ENCODE measurements around the gene CA12. TPM values are rescaled to one million over a fixed set of nuclear protein-coding genes. Genes with fewer than 3 reads are reported as not detected.

CA12 gene
- total and polyA plus RNA-seq, 9 donors, result 0.16 to 10.5 (median 3.5) TPM; not detected in 1

DNA sequence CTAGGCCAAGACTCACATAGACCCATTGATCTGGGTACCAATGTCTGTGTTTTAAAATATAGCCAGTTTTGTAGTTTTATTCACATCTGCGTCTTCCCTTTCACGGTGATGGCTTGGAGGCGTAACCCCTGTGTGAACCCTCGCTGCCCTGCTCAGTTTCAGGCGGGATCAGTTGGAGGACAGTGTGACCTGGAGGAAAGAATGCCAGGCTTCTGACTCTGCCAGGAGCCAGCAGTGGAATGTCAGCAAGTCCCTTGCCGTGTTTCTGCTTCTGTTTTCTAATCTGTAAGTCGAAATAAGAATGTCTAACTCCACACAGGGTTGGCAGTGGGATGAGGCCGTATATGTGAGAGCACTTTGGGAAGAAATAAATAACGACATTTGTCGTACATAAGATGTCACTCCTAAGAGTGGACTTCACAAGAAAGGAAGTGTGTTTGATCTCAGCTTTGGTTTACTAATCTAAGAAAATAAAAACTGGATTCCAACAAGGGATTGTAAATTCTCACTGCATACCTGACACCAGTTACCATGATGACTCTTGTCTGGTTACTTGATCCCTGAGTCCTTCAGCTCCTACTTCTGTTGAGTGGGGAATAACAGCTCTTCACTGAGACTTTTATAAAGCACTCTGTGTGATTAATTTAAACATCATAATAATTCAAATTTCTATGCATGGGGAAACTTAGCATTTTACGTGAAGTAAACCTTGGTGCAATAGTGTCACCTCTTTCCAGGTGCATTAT lies 6.3 kb upstream of the CA12 start:
- no peak overlapping the region for H3K4me3 ChIP-seq
- TF ChIP-seq EP300 (IDR thresholded peaks at IDR 0.05) (no peak), POLR2A (IDR thresholded peaks at IDR 0.05) (no peak)
- TF ChIP-seq, protein P1, sequence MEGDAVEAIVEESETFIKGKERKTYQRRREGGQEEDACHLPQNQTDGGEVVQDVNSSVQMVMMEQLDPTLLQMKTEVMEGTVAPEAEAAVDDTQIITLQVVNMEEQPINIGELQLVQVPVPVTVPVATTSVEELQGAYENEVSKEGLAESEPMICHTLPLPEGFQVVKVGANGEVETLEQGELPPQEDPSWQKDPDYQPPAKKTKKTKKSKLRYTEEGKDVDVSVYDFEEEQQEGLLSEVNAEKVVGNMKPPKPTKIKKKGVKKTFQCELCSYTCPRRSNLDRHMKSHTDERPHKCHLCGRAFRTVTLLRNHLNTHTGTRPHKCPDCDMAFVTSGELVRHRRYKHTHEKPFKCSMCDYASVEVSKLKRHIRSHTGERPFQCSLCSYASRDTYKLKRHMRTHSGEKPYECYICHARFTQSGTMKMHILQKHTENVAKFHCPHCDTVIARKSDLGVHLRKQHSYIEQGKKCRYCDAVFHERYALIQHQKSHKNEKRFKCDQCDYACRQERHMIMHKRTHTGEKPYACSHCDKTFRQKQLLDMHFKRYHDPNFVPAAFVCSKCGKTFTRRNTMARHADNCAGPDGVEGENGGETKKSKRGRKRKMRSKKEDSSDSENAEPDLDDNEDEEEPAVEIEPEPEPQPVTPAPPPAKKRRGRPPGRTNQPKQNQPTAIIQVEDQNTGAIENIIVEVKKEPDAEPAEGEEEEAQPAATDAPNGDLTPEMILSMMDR (IDR thresholded peaks at IDR 0.05), result no peak
- peak in 1 of 5 donors; percentile 51 for DNase-seq
- H3K27me3 ChIP-seq, result no peaks in the 10 kb centered on the region
- 32 to 40% (median 36%) methylated on average over 11 of the region's 11 CpGs for WGBS, 3 donors
- H3K4me1 ChIP-seq (ENCODE audit: insufficient read depth), result peaks cover 11% of the 10 kb centered on the region
- H3K36me3 ChIP-seq, result no peaks in the 10 kb centered on the region
- H3K9me3 ChIP-seq, result no peaks in the 10 kb centered on the region
- H3K27ac ChIP-seq, result no peak overlapping the region
- intact Hi-C loops (cut with DNase I), result loop anchor here in 1 of 4 donors (10.0 kb wide), 1 partner anchor 93 kb away; no protein-coding TSS in a partner anchor

DNA sequence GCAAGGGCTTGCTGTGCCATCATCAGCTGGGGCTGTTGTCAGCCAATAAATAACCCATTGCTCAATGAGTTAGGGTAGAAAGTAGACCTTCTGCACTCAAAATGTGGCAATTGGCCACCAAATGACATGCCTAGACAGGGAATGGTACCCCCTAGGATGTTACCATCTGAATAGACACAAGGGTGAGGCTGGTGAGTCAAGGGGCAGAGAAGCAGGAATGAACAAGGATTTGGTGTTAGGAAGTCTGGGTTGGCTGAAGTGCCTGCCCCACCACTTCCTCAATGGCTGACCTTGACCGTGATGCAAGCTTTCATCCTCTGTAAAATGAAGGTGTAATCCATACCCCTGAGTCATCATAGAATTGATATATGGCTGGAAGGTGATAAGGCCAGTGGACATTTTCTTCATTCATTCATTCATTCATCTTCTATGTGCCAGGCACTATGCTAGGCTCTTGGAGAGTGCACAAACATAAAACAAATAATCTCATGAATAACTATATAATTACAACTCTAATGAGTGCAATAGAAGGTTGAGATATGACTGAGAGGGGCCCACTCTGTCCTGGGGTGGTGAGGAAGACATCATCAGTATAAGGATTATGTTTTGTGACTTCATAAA lies 4.4 kb upstream of the CA12 start:
- TF ChIP-seq EP300 (IDR thresholded peaks at IDR 0.05) (no peak), POLR2A (IDR thresholded peaks at IDR 0.05) (no peak)
- TF ChIP-seq, protein P1 (IDR thresholded peaks at IDR 0.05), result no peak
- no peaks in the 10 kb centered on the region for H3K27me3 ChIP-seq
- DNase-seq, result no peak
- H3K36me3 ChIP-seq, result no peaks in the 10 kb centered on the region
- peaks cover 9% of the 10 kb centered on the region for H3K4me1 ChIP-seq (ENCODE audit: insufficient read depth)
- H3K9me3 ChIP-seq, result no peaks in the 10 kb centered on the region
- 85 to 96% (median 88%) methylated on average over 1 of the region's 1 CpG for WGBS, 3 donors
- no peak overlapping the region for H3K27ac ChIP-seq
- H3K4me3 ChIP-seq, result no peak overlapping the region
- intact Hi-C loops (cut with DNase I), result loop anchor here in 1 of 4 donors (10.0 kb wide), 1 partner anchor 91 kb away; no protein-coding TSS in a partner anchor

DNA sequence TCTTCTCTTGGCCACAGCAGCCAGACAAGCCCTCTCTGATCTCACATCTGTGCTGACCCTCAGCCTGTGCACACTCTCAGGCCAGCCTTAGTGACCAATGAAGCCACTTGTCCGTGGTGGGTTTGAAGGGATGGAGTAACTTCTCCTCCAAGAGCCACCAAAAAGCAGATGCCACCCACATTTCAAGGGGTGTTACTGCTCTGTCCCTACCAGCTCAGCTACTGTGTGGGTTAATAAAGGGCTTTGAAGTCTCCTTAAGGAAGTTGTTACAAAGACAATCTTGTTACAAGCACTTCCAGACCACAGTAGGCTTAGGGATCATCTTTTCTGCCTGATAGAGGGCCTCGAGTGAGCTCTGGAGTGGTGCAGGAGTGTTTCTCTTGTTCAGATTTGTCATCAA lies 3.3 kb upstream of the CA12 start:
- no peak for TF ChIP-seq POLR2A (IDR thresholded peaks at IDR 0.05)
- 79 to 86% (median 83%) methylated on average over 2 of the region's 2 CpGs for WGBS, 3 donors

DNA sequence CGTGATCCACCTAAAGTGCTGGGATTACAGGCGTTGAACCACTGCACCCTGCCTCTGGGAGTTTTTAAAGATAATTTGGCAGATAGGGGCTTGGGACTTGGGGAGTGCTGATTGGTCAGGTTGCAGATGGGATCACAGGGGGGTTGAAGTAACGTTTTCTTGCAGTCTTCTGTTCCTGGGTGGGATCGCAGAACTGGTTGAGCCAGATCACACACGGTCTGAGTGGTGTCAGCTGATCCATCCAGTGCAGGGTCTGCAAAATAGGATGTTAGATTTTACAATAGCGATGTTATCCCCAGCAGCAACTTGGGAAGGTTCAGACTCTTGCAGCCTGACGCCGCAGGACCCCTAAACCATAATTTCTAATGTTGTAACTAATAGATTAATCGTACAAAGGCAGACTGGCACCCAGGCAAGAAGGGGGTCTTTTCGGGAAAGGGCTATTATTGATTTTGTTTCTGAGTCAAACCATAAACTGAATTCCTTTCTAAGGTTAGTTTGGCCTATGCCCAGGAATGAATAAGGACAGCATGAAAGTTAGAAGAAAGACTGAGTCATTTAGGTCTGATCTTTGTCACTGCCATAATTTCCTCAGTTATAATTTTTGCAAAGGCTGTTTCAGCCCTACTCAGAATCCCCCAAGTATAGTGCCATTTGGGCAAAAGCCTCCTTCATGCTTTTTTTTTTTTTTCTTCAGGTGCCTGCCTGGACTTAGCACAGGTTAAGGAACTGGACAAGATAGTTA lies 1.5 kb upstream of the CA12 start:
- Histone ChIP-seq H3K36me3 (no peaks in the 10 kb centered on the region), H3K4me1 (ENCODE audit: insufficient read depth) (peaks cover 8% of the 10 kb centered on the region), H3K4me3 (no peak overlapping the region), H3K27me3 (no peaks in the 10 kb centered on the region), H3K9me3 (no peaks in the 10 kb centered on the region), H3K27ac (no peak overlapping the region)
- TF ChIP-seq POLR2A (IDR thresholded peaks at IDR 0.05) (no peak), EP300 (IDR thresholded peaks at IDR 0.05) (no peak)
- TF ChIP-seq, protein P1 (IDR thresholded peaks at IDR 0.05), result no peak
- 90 to 91% (median 90%) methylated on average over 10 of the region's 10 CpGs for WGBS, 3 donors
- DNase-seq, result no peak
- intact Hi-C loops (cut with DNase I), result loop anchor here in 1 of 4 donors (10.0 kb wide), 1 partner anchor 88 kb away; no protein-coding TSS in a partner anchor

More for the DNA sequence above, 3.3 kb upstream of the CA12 start:
- Histone ChIP-seq H3K36me3 (no peaks in the 10 kb centered on the region), H3K4me1 (ENCODE audit: insufficient read depth) (peaks cover 8% of the 10 kb centered on the region), H3K4me3 (no peak overlapping the region), H3K27ac (no peak overlapping the region), H3K27me3 (no peaks in the 10 kb centered on the region), H3K9me3 (no peaks in the 10 kb centered on the region)
- no peak for DNase-seq
- intact Hi-C loops (cut with DNase I), result loop anchor here in 1 of 4 donors (10.0 kb wide), 1 partner anchor 90 kb away; no protein-coding TSS in a partner anchor

Data from ovary (tissue), 9 donors.